HEK293 (cell line): ENCODE measurements around the gene SERP1.

Source experiments
- CTCF ChIA-PET: fragments of 350-600 bp; formaldehyde crosslinking; extraction: SDS; loops from one replicate; lab custom pipeline; 2021; ENCODE audit warnings: antibody characterized with exemption; lab: Yijun Ruan, JAX
- POLR2A ChIA-PET: fragments of 300-600 bp; formaldehyde crosslinking; extraction: SDS; loops from one replicate; lab custom pipeline; 2020; ENCODE audit warnings: antibody characterized with exemption, inconsistent platforms; lab: Yijun Ruan, JAX
- H3K27ac ChIP-seq: fragments of 200-500 bp; sonication (Bioruptor generic); 2 replicates; pipeline ENCODE4 v1.5.1; 2014; ENCODE audit warnings: low read depth, low read length, control low read depth, inconsistent platforms; ENCODE audit errors: extremely low read depth
- H3K36me3 ChIP-seq, 2 experiments: fragments of 200-500 bp in 1 of 2; sonication (Bioruptor generic) in 1 of 2; 1 replicate in 1 of 2; 2 replicates in 1 of 2; pipeline ENCODE4 v1.5.1; 2014 to 2017; ENCODE audit warnings: inconsistent platforms in 2 of 2, low read length in 2 of 2; ENCODE audit not compliant: control insufficient read depth in 2 of 2, insufficient read depth in 1 of 2
- H3K4me1 ChIP-seq: fragments of 200-500 bp; sonication (Bioruptor generic); 2 replicates; pipeline ENCODE4 v1.5.1; 2014; ENCODE audit warnings: mild to moderate bottlenecking, low read length, inconsistent platforms; ENCODE audit not compliant: control insufficient read depth, insufficient read depth
- H3K4me3 ChIP-seq: 2 replicates; pipeline ENCODE4 v1.5.1; 2011; ENCODE audit warnings: low read depth, mild to moderate bottlenecking, control low read depth, low read length, moderate library complexity
- H3K9me3 ChIP-seq: fragments of 200-500 bp; sonication (Bioruptor generic); 2 replicates; pipeline ENCODE4 v1.5.1; 2014; ENCODE audit warnings: low read depth, low read length, inconsistent platforms; ENCODE audit not compliant: control insufficient read depth, insufficient read depth
- CTCF ChIP-seq: fragments of 450-650 bp; formaldehyde crosslinking; IDR thresholded peaks from 2 replicates; pipeline ENCODE4 v1.5.1; 2016; ENCODE audit warnings: missing biosample characterization, missing genetic modification characterization
- GLIS2 ChIP-seq: fragments of 450-650 bp; formaldehyde crosslinking; IDR thresholded peaks from 2 replicates; pipeline ENCODE4 v1.5.1; 2016; ENCODE audit warnings: missing biosample characterization, missing genetic modification characterization
- MYNN ChIP-seq: fragments of 450-650 bp; formaldehyde crosslinking; IDR thresholded peaks from 2 replicates; pipeline ENCODE4 v1.5.1; 2016; ENCODE audit warnings: missing biosample characterization, missing genetic modification characterization, borderline replicate concordance
- PRDM1 ChIP-seq: fragments of 450-650 bp; formaldehyde crosslinking; IDR thresholded peaks from 2 replicates; pipeline ENCODE4; 2016; ENCODE audit warnings: missing biosample characterization, missing genetic modification characterization
- PRDM6 ChIP-seq: fragments of 450-650 bp; formaldehyde crosslinking; IDR thresholded peaks from 2 replicates; pipeline ENCODE4 v1.5.1; 2017; ENCODE audit warnings: missing biosample characterization, missing genetic modification characterization
- SP3 ChIP-seq: fragments of 450-650 bp; formaldehyde crosslinking; IDR thresholded peaks from 2 replicates; pipeline ENCODE4 v1.5.1; 2016; ENCODE audit warnings: missing biosample characterization, missing genetic modification characterization
- TCF7L2 ChIP-seq: IDR thresholded peaks from 2 replicates; pipeline ENCODE4 v1.6.1; 2011; ENCODE audit warnings: low read depth, mild to moderate bottlenecking, inconsistent platforms, low read length, moderate library complexity, borderline replicate concordance
- ZBTB20 ChIP-seq: fragments of 450-650 bp; formaldehyde crosslinking; IDR thresholded peaks from 2 replicates; pipeline ENCODE4 v1.5.1; 2016; ENCODE audit warnings: missing biosample characterization, missing genetic modification characterization
- ZNF10 ChIP-seq: fragments of 450-650 bp; formaldehyde crosslinking; IDR thresholded peaks from 2 replicates; pipeline ENCODE4 v1.5.1; 2017; ENCODE audit warnings: missing biosample characterization, missing genetic modification characterization
- ZNF146 ChIP-seq: fragments of 450-650 bp; formaldehyde crosslinking; IDR thresholded peaks from 2 replicates; pipeline ENCODE4 v1.5.1; 2016; ENCODE audit warnings: missing biosample characterization, missing genetic modification characterization
- ZNF202 ChIP-seq: fragments of 450-650 bp; formaldehyde crosslinking; IDR thresholded peaks from 2 replicates; pipeline ENCODE4 v1.5.1; 2016; ENCODE audit warnings: missing biosample characterization, missing genetic modification characterization, borderline replicate concordance
- ZNF214 ChIP-seq: fragments of 450-650 bp; formaldehyde crosslinking; IDR thresholded peaks from 2 replicates; pipeline ENCODE4 v1.5.1; 2017; ENCODE audit warnings: missing biosample characterization, mild to moderate bottlenecking, missing genetic modification characterization, borderline replicate concordance
- ZNF23 ChIP-seq: fragments of 450-650 bp; formaldehyde crosslinking; IDR thresholded peaks from 2 replicates; pipeline ENCODE4 v1.5.1; 2016; ENCODE audit warnings: missing biosample characterization, missing genetic modification characterization, borderline replicate concordance
- ZNF266 ChIP-seq: fragments of 450-650 bp; formaldehyde crosslinking; IDR thresholded peaks from 2 replicates; pipeline ENCODE4 v1.5.1; 2016; ENCODE audit warnings: missing biosample characterization, missing genetic modification characterization, low read depth
- ZNF335 ChIP-seq: fragments of 450-650 bp; formaldehyde crosslinking; conservative IDR thresholded peaks from 2 replicates; pipeline ENCODE4 v1.5.1; 2016; ENCODE audit warnings: missing biosample characterization, missing genetic modification characterization
- ZNF423 ChIP-seq: fragments of 450-650 bp; formaldehyde crosslinking; IDR thresholded peaks from 2 replicates; pipeline ENCODE4 v1.5.1; 2016; ENCODE audit warnings: missing biosample characterization, missing genetic modification characterization
- ZNF473 ChIP-seq: fragments of 450-650 bp; formaldehyde crosslinking; IDR thresholded peaks from 2 replicates; pipeline ENCODE4 v1.5.1; 2017; ENCODE audit warnings: missing biosample characterization, missing genetic modification characterization
- ZNF555 ChIP-seq: fragments of 450-650 bp; formaldehyde crosslinking; conservative IDR thresholded peaks from 2 replicates; pipeline ENCODE4 v1.5.1; 2017; ENCODE audit warnings: missing biosample characterization, mild to moderate bottlenecking, missing genetic modification characterization, inconsistent platforms
- ZNF558 ChIP-seq: fragments of 450-650 bp; formaldehyde crosslinking; IDR thresholded peaks from 2 replicates; pipeline ENCODE4 v1.5.1; 2016; ENCODE audit warnings: missing biosample characterization, missing genetic modification characterization
- ZNF785 ChIP-seq: fragments of 450-650 bp; formaldehyde crosslinking; IDR thresholded peaks from 2 replicates; pipeline ENCODE4 v1.5.1; 2016; ENCODE audit warnings: missing biosample characterization, missing genetic modification characterization
- ZNF791 ChIP-seq: fragments of 450-650 bp; formaldehyde crosslinking; IDR thresholded peaks from 2 replicates; pipeline ENCODE4 v1.5.1; 2016; ENCODE audit warnings: missing biosample characterization, missing genetic modification characterization
- ZNF830 ChIP-seq: fragments of 450-650 bp; IDR thresholded peaks from 2 replicates; pipeline ENCODE4 v1.5.0; 2018; ENCODE audit warnings: missing biosample characterization, missing genetic modification characterization, low read depth, mild to moderate bottlenecking, moderate library complexity
- TF ChIP-seq, protein P1 (sequence below): fragments of 450-650 bp; formaldehyde crosslinking; IDR thresholded peaks from 2 replicates; pipeline ENCODE4 v1.5.1; 2016; ENCODE audit warnings: missing biosample characterization, missing genetic modification characterization
- TF ChIP-seq, protein P2 (sequence below): fragments of 450-650 bp; formaldehyde crosslinking; IDR thresholded peaks from 2 replicates; pipeline ENCODE4 v1.5.1; 2017; ENCODE audit warnings: missing biosample characterization, mild to moderate bottlenecking, missing genetic modification characterization, moderate library complexity

The SERP1 gene

GRCh38 chr3:150545419-150546225 is 674 bp downstream of the SERP1 start:
- TF ChIP-seq ZNF423 (tag by site-specific recombination), result 0 out of 2 replicates have a peak, but pooled peaks have one; percentile 18
- TF ChIP-seq ZNF266 (tag by site-specific recombination), result no peak
- TF ChIP-seq ZNF555 (tag by site-specific recombination), result no peak
- peak; percentile 75 for TF ChIP-seq ZBTB20 (tag by site-specific recombination)
- TF ChIP-seq GLIS2, result peak; percentile 28; the same call in 1 of the 2 replicates
- no peak for TF ChIP-seq TCF7L2
- TF ChIP-seq, protein P1, sequence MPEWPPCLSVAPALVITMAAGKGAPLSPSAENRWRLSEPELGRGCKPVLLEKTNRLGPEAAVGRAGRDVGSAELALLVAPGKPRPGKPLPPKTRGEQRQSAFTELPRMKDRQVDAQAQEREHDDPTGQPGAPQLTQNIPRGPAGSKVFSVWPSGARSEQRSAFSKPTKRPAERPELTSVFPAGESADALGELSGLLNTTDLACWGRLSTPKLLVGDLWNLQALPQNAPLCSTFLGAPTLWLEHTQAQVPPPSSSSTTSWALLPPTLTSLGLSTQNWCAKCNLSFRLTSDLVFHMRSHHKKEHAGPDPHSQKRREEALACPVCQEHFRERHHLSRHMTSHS, result no peak
- TF ChIP-seq ZNF558 (tag by site-specific recombination), result no peak
- no peak for TF ChIP-seq ZNF23
- TF ChIP-seq ZNF830, result no peak
- no peak for TF ChIP-seq ZNF473 (tag by site-specific recombination)
- TF ChIP-seq, protein P2, sequence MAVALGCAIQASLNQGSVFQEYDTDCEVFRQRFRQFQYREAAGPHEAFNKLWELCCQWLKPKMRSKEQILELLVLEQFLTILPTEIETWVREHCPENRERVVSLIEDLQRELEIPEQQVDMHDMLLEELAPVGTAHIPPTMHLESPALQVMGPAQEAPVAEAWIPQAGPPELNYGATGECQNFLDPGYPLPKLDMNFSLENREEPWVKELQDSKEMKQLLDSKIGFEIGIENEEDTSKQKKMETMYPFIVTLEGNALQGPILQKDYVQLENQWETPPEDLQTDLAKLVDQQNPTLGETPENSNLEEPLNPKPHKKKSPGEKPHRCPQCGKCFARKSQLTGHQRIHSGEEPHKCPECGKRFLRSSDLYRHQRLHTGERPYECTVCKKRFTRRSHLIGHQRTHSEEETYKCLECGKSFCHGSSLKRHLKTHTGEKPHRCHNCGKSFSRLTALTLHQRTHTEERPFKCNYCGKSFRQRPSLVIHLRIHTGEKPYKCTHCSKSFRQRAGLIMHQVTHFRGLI (tag by site-specific recombination), result 0 out of 2 replicates have a peak, but pooled peaks have one; percentile 17
- peak; percentile 37 for TF ChIP-seq ZNF335 (tag by site-specific recombination)
- TF ChIP-seq MYNN (tag by site-specific recombination), result no peak
- no peak for TF ChIP-seq SP3 (tag by site-specific recombination)
- no peak for TF ChIP-seq ZNF785
- peak; percentile 68 for TF ChIP-seq PRDM1 (tag by site-specific recombination)
- TF ChIP-seq ZNF146 (tag by site-specific recombination), result no peak
- no peak for TF ChIP-seq ZNF791
- peak; percentile 40 for TF ChIP-seq CTCF (tag by site-specific recombination)
- TF ChIP-seq ZNF202 (tag by site-specific recombination), result no peak
- H3K27ac ChIP-seq, result peak overlapping the region; percentile 87
- H3K4me3 ChIP-seq, result peak overlapping the region; percentile 99
- no peaks in the 10 kb centered on the region for H3K9me3 ChIP-seq
- CTCF ChIA-PET, result no interaction called here
- peaks cover 0 to 39% of the 10 kb centered on the region in 2 experiments; a peak in 1 of 3 replicates for H3K36me3 ChIP-seq
- peaks cover 14% of the 10 kb centered on the region; the same call in 1 of the 2 replicates for H3K4me1 ChIP-seq
- POLR2A ChIA-PET, result interaction anchor here (0.5 to 1.6 kb wide), 5 partner anchors 7 to 353 kb away, joined by 3 to 11 read pairs (median 4); partner anchors contain the start of genes ERICH6, SELENOT and TSC22D2

DNA sequence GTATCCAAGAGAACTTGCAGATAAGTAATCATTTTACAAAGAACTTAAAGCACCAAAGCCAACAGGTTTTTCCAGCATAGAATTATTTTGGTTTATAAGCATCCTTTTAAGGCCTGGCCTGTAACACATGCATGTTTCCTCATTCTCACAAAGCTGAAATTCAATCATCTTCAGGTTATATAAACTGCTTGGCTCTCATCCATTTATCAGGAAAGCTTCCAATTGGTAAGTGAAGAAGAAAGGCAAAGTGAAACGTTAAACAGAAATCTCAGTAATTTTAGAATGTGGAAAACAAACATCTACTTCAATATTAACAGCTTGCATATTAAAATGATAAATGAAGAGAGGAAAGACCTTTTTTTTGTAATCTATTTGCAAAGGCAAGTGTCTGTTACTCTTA is 1.6 kb downstream of the SERP1 start:
- Histone ChIP-seq H3K4me3 (peak overlapping the region; percentile 99), H3K4me1 (peaks cover 14% of the 10 kb centered on the region; the same call in 1 of the 2 replicates), H3K9me3 (no peaks in the 10 kb centered on the region), H3K36me3 (peaks cover 0 to 39% of the 10 kb centered on the region in 2 experiments; a peak in 1 of 3 replicates), H3K27ac (no peak overlapping the region)
- ChIA-PET CTCF (no interaction called here), POLR2A (interaction anchor here (1.1 kb wide), 1 partner anchor 58 kb away, joined by 6 read pairs; the partner anchor contains the start of gene SELENOT)
- TF ChIP-seq ZNF10 (tag by site-specific recombination), result no peak
- no peak for TF ChIP-seq ZNF214 (tag by site-specific recombination)
- peak; percentile 73 for TF ChIP-seq PRDM6
